Activated CD8-positive, alpha-beta memory T cell treated with anti-CD3 and anti-CD28 coated beads for 4 hours (primary cell): ENCODE measurements around the gene CD247.

Experiments used
- DNase-seq, 2 donors: peaks; one replicate each; pipeline ENCODE4 v3.0.0-alpha.2; 2020; ENCODE audit warnings: low read depth in 2 of 2

CD247 gene

GRCh38 chr1:167440345-167440744, 78.0 kb downstream of the CD247 start:
- no peak for DNase-seq

- DNase-seq = no peak
These were observed 78.9 kb downstream of the CD247 start for GRCh38 chr1:167439301-167439988.

GRCh38 chr1:167438171-167439138, 79.9 kb downstream of the CD247 start:
- DNase-seq = no peak

GRCh38 chr1:167435484-167435883, 82.8 kb downstream of the CD247 start:
- DNase-seq = no peak

GRCh38 chr1:167434306-167434705, 84.0 kb downstream of the CD247 start:
- DNase-seq = no peak

- DNase-seq = no peak
These were observed 84.4 kb downstream of the CD247 start for GRCh38 chr1:167433884-167434283.

- no peak for DNase-seq
These were observed 85.5 kb downstream of the CD247 start for GRCh38 chr1:167432780-167433179.

- no peak for DNase-seq
These were observed 86.2 kb downstream of the CD247 start for GRCh38 chr1:167431909-167432650.

GRCh38 chr1:167431261-167431908, 86.9 kb downstream of the CD247 start:
- no peak for DNase-seq

- DNase-seq = no peak
These were observed 87.5 kb downstream of the CD247 start for GRCh38 chr1:167430849-167431242.

- DNase-seq = no peak
These were observed 88.0 kb downstream of the CD247 start for GRCh38 chr1:167430134-167430848.

- no peak for DNase-seq
These were observed 88.7 kb downstream of the CD247 start for GRCh38 chr1:167429612-167430011.

GRCh38 chr1:167428395-167428794, 89.9 kb downstream of the CD247 start:
- DNase-seq = no peak

GRCh38 chr1:167427848-167428247, 90.5 kb downstream of the CD247 start:
- no peak for DNase-seq

- DNase-seq = no peak
These were observed 91.6 kb downstream of the CD247 start for GRCh38 chr1:167426716-167427115.

- no peak for DNase-seq
These were observed 92.8 kb downstream of the CD247 start for GRCh38 chr1:167425482-167425881.

GRCh38 chr1:167423684-167424619, 94.4 kb downstream of the CD247 start:
- DNase-seq = no peak

- DNase-seq = no peak
These were observed 97.8 kb downstream of the CD247 start for GRCh38 chr1:167420510-167420909.

GRCh38 chr1:167419245-167419644, 99.1 kb downstream of the CD247 start:
- DNase-seq = no peak

- DNase-seq = no peak
These were observed 99.9 kb downstream of the CD247 start for GRCh38 chr1:167418391-167418790.
